ENCODE data around the gene FAM98C. TPM values are rescaled to one million over a fixed set of nuclear protein-coding genes. Genes with fewer than 3 reads are reported as not detected.

FAM98C gene
- total and polyA plus RNA-seq, 4 donors: 4.2 to 8.5 (median 6.2) TPM

DNA sequence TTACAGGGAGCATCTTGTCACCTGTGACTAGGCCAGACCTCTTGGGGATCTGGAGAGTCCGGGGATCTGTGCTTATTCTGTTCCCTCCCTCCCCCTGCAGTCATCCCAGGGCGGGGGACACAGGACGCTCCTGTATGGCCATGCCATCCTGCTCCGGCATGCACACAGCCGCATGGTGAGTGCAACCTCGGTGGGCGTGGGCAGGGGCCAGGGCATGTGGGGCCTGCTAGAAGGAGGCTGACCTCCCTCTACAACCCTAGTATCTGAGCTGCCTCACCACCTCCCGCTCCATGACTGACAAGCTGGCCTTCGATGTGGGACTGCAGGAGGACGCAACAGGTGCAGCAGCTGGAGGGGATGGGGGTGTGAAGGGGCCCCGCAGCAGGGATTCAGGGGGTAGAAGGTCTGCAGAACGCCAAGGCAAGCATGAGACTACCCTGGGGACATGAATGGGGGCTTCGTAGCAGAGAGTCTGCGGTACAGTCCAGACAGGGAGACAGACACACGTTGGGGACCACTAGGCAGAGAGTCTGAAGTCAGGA, 40.6 kb downstream of the FAM98C start:
- Histone ChIP-seq H3K9me3 (ENCODE audit: control insufficient read depth in 4 of 4, low read length in 3 of 4) (no peaks in the 10 kb centered on the region), H3K9ac (ENCODE audit: low read depth in 1 of 2, low read length in 2 of 2) (no peak overlapping the region), H3K36me3 (ENCODE audit: control insufficient read depth in 4 of 4, insufficient read depth in 3 of 4, low read depth in 1 of 4, low read length in 3 of 4) (no peaks in the 10 kb centered on the region), H3K27ac (ENCODE audit: low read depth in 1 of 2, low read length in 2 of 2) (no peak overlapping the region), H3K27me3 (ENCODE audit: control insufficient read depth in 4 of 4, insufficient read depth in 4 of 4, low read length in 3 of 4) (peaks cover 0 to 4% (median 0%) of the 10 kb centered on the region in 4 donors), H3K4me1 (ENCODE audit: control insufficient read depth in 4 of 4, insufficient read depth in 4 of 4, low read length in 3 of 4) (no peaks in the 10 kb centered on the region), H3K4me3 (ENCODE audit: low read depth in 1 of 3, low read length in 3 of 3) (no peak overlapping the region)
- no peak for TF ChIP-seq EGR1 (IDR thresholded peaks at IDR 0.05; ENCODE audit: low read depth in 2 of 2)
- no peak for TF ChIP-seq NR2F2 (IDR thresholded peaks at IDR 0.05)
- TF ChIP-seq RXRA (IDR thresholded peaks at IDR 0.05): no peak
- no peak for TF ChIP-seq RAD21 (IDR thresholded peaks at IDR 0.05)
- TF ChIP-seq, protein P1, sequence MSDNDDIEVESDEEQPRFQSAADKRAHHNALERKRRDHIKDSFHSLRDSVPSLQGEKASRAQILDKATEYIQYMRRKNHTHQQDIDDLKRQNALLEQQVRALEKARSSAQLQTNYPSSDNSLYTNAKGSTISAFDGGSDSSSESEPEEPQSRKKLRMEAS (IDR thresholded peaks at IDR 0.05): no peak
- TF ChIP-seq, protein P2, sequence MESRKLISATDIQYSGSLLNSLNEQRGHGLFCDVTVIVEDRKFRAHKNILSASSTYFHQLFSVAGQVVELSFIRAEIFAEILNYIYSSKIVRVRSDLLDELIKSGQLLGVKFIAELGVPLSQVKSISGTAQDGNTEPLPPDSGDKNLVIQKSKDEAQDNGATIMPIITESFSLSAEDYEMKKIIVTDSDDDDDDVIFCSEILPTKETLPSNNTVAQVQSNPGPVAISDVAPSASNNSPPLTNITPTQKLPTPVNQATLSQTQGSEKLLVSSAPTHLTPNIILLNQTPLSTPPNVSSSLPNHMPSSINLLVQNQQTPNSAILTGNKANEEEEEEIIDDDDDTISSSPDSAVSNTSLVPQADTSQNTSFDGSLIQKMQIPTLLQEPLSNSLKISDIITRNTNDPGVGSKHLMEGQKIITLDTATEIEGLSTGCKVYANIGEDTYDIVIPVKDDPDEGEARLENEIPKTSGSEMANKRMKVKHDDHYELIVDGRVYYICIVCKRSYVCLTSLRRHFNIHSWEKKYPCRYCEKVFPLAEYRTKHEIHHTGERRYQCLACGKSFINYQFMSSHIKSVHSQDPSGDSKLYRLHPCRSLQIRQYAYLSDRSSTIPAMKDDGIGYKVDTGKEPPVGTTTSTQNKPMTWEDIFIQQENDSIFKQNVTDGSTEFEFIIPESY (IDR thresholded peaks at IDR 0.05): no peak
- TF ChIP-seq FOXA1 (IDR thresholded peaks at IDR 0.05): no peak
- TF ChIP-seq TAF1 (conservative IDR thresholded peaks at IDR 0.05): no peak
- TF ChIP-seq, protein P3, sequence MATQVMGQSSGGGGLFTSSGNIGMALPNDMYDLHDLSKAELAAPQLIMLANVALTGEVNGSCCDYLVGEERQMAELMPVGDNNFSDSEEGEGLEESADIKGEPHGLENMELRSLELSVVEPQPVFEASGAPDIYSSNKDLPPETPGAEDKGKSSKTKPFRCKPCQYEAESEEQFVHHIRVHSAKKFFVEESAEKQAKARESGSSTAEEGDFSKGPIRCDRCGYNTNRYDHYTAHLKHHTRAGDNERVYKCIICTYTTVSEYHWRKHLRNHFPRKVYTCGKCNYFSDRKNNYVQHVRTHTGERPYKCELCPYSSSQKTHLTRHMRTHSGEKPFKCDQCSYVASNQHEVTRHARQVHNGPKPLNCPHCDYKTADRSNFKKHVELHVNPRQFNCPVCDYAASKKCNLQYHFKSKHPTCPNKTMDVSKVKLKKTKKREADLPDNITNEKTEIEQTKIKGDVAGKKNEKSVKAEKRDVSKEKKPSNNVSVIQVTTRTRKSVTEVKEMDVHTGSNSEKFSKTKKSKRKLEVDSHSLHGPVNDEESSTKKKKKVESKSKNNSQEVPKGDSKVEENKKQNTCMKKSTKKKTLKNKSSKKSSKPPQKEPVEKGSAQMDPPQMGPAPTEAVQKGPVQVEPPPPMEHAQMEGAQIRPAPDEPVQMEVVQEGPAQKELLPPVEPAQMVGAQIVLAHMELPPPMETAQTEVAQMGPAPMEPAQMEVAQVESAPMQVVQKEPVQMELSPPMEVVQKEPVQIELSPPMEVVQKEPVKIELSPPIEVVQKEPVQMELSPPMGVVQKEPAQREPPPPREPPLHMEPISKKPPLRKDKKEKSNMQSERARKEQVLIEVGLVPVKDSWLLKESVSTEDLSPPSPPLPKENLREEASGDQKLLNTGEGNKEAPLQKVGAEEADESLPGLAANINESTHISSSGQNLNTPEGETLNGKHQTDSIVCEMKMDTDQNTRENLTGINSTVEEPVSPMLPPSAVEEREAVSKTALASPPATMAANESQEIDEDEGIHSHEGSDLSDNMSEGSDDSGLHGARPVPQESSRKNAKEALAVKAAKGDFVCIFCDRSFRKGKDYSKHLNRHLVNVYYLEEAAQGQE (IDR thresholded peaks at IDR 0.05): no peak
- TF ChIP-seq HNF4A (conservative IDR thresholded peaks at IDR 0.05): no peak
- no peak for TF ChIP-seq FOXA2 (IDR thresholded peaks at IDR 0.05)
- no peak for TF ChIP-seq HNF4G (IDR thresholded peaks at IDR 0.05)
- TF ChIP-seq, protein P4, sequence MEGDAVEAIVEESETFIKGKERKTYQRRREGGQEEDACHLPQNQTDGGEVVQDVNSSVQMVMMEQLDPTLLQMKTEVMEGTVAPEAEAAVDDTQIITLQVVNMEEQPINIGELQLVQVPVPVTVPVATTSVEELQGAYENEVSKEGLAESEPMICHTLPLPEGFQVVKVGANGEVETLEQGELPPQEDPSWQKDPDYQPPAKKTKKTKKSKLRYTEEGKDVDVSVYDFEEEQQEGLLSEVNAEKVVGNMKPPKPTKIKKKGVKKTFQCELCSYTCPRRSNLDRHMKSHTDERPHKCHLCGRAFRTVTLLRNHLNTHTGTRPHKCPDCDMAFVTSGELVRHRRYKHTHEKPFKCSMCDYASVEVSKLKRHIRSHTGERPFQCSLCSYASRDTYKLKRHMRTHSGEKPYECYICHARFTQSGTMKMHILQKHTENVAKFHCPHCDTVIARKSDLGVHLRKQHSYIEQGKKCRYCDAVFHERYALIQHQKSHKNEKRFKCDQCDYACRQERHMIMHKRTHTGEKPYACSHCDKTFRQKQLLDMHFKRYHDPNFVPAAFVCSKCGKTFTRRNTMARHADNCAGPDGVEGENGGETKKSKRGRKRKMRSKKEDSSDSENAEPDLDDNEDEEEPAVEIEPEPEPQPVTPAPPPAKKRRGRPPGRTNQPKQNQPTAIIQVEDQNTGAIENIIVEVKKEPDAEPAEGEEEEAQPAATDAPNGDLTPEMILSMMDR (IDR thresholded peaks at IDR 0.05; ENCODE audit: low read depth, low read length, missing input control): no peak
- TF ChIP-seq SP1 (IDR thresholded peaks at IDR 0.05): no peak
- DNase-seq (ENCODE audit: low spot score): no peak
- 88% methylated on average over 15 of the region's 15 CpGs for WGBS

DNA sequence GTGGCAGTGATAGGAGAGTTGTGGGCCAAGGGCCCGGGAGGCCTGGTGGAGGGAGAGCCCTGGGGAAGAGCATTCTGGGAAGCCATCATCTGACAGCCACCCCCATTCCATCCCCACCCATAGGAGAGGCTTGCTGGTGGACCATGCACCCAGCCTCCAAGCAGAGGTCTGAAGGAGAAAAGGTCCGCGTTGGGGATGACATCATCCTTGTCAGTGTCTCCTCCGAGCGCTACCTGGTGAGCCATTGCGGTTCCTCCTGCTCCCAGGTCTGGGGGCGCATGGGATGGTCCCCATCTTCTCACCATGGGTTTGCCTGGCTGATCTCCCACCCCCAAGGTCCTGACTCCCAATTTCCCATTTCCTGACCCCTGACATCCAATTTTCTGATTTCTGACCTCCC, 41.1 kb downstream of the FAM98C start:
- no peaks in the 10 kb centered on the region for H3K4me1 ChIP-seq (ENCODE audit: control insufficient read depth in 4 of 4, insufficient read depth in 4 of 4, low read length in 3 of 4)
- H3K27me3 ChIP-seq (ENCODE audit: control insufficient read depth in 4 of 4, insufficient read depth in 4 of 4, low read length in 3 of 4): peaks cover 0 to 4% (median 0%) of the 10 kb centered on the region in 4 donors
- H3K27ac ChIP-seq (ENCODE audit: low read depth in 1 of 2, low read length in 2 of 2): no peak overlapping the region
- TF ChIP-seq EGR1 (IDR thresholded peaks at IDR 0.05; ENCODE audit: low read depth in 2 of 2): no peak
- no peak for TF ChIP-seq NR2F2 (IDR thresholded peaks at IDR 0.05)
- TF ChIP-seq, protein P3 (IDR thresholded peaks at IDR 0.05): no peak
- no peak for TF ChIP-seq TAF1 (conservative IDR thresholded peaks at IDR 0.05)
- TF ChIP-seq, protein P5, sequence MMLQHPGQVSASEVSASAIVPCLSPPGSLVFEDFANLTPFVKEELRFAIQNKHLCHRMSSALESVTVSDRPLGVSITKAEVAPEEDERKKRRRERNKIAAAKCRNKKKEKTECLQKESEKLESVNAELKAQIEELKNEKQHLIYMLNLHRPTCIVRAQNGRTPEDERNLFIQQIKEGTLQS (IDR thresholded peaks at IDR 0.05): no peak
- no peak for TF ChIP-seq RXRA (IDR thresholded peaks at IDR 0.05)
- no peak for TF ChIP-seq FOXA1 (IDR thresholded peaks at IDR 0.05)
- no peak for TF ChIP-seq HNF4A (conservative IDR thresholded peaks at IDR 0.05)
- no peak for TF ChIP-seq RAD21 (IDR thresholded peaks at IDR 0.05)
- H3K9me3 ChIP-seq (ENCODE audit: control insufficient read depth in 4 of 4, low read length in 3 of 4): no peaks in the 10 kb centered on the region
- no peaks in the 10 kb centered on the region for H3K36me3 ChIP-seq (ENCODE audit: control insufficient read depth in 4 of 4, insufficient read depth in 3 of 4, low read depth in 1 of 4, low read length in 3 of 4)
- WGBS: 87% methylated on average over 7 of the region's 7 CpGs
- no peak overlapping the region for H3K9ac ChIP-seq (ENCODE audit: low read depth in 1 of 2, low read length in 2 of 2)
- no peak overlapping the region for H3K4me3 ChIP-seq (ENCODE audit: low read depth in 1 of 3, low read length in 3 of 3)
- DNase-seq (ENCODE audit: low spot score): no peak
